Transverse colon (tissue), 4 donors: ENCODE results near the gene DNM1.

Source experiments
- EP300 ChIP-seq: sonication (generic); formaldehyde crosslinking; IDR thresholded peaks from one replicate; pipeline ENCODE4 v1.6.1; 2017; ENCODE audit warnings: antibody characterized with exemption, low read depth
- POLR2AphosphoS5 ChIP-seq, 3 donors: sonication (generic); formaldehyde crosslinking; IDR thresholded peaks; one replicate each; pipeline ENCODE4 v1.6.1; 2016; ENCODE audit warnings: antibody characterized with exemption in 3 of 3
- TF ChIP-seq, protein P1 (sequence below), 5 experiments: fragments of 200-600 bp in 3 of 5; fragments of 450-650 bp in 2 of 5; sonication (generic) in 3 of 5; IDR thresholded peaks; 1 replicate in 2 of 5; 2 replicates in 3 of 5; pipeline ENCODE4 v1.5.1; 2016 to 2017; ENCODE audit warnings: antibody characterized with exemption in 5 of 5, inconsistent platforms in 3 of 5, mild to moderate bottlenecking in 2 of 5, moderate library complexity in 1 of 5

DNA sequence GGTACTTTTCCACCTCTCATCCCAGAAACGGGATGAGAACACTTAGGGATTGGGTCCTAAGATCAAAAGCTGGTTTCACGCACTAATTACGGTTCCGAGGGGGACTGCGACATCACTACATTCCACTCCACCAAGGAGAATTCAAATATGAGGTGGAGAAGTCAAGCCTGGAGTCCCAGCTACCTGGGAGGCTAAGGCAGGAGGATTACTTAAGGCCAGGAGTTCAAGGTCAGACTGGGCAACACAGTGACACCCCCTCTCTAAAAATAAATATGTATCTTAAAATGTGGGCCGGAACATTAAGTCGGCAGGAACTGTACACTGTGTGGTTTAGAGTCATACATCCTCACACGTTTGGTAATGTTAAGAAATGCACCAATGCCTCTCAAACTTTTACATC, 71.1 kb downstream of the DNM1 start:
- TF ChIP-seq, protein P1, sequence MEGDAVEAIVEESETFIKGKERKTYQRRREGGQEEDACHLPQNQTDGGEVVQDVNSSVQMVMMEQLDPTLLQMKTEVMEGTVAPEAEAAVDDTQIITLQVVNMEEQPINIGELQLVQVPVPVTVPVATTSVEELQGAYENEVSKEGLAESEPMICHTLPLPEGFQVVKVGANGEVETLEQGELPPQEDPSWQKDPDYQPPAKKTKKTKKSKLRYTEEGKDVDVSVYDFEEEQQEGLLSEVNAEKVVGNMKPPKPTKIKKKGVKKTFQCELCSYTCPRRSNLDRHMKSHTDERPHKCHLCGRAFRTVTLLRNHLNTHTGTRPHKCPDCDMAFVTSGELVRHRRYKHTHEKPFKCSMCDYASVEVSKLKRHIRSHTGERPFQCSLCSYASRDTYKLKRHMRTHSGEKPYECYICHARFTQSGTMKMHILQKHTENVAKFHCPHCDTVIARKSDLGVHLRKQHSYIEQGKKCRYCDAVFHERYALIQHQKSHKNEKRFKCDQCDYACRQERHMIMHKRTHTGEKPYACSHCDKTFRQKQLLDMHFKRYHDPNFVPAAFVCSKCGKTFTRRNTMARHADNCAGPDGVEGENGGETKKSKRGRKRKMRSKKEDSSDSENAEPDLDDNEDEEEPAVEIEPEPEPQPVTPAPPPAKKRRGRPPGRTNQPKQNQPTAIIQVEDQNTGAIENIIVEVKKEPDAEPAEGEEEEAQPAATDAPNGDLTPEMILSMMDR (IDR thresholded peaks at IDR 0.05) = no peak
- TF ChIP-seq POLR2AphosphoS5 (IDR thresholded peaks at IDR 0.05) (no peak), EP300 (no peak)
